Heart left ventricle (tissue), 13 donors: ENCODE measurements around the gene DNAI2.

Source experiments
- CTCF ChIP-seq, 12 donors: fragments of 200-600 bp; sonication (generic) in 4 of 12; IDR thresholded peaks; one replicate each; pipeline versions ENCODE4 v1.5.0 to v1.8.0; 2018 to 2022; ENCODE audit warnings: antibody characterized with exemption in 12 of 12, mild to moderate bottlenecking in 5 of 12
- POLR2A ChIP-seq, 2 donors: fragments of 450-650 bp; IDR thresholded peaks; one replicate each; pipeline ENCODE4 v1.6.1; 2017; ENCODE audit warnings: antibody characterized with exemption in 2 of 2, mild to moderate bottlenecking in 2 of 2, moderate library complexity in 2 of 2
- donor health status: ischemic (EF 13 %, LVEDD 7.1; RV severe dilation, severe dysfunction).
- donor health status: DM: no; HTN: yes; CAD: no.
- donor health status: DM: no; HTN: no; CAD: no.
- donor health status: ischemic (EF 25% LVEDD 6.9; RV normal size, moderate dysfunction).
- donor health status: ischemic (EF 25% LVEDD 5.7; RV mildly dilated, moderate dysfunction).
- donor health status: ischemic (EF 35%, LVEDD 5.7; RV mildly dilated, moderate dysfunction).
- donor health status: nonischemic (EF 11% LVEDD 7.7; RV severe dilation, severe dysfunction).
- donor health status: DM: yes; HTN: yes; CAD: no.
- donor health status: PGD.
- donor health status: ischemic (EF 29% LVEDD 5.4; RV normal size, mild dysfunction).
- donor health status: nonischemic (EF 23%, LVEDD 6.1; RV moderate dilation, normal function).

DNA sequence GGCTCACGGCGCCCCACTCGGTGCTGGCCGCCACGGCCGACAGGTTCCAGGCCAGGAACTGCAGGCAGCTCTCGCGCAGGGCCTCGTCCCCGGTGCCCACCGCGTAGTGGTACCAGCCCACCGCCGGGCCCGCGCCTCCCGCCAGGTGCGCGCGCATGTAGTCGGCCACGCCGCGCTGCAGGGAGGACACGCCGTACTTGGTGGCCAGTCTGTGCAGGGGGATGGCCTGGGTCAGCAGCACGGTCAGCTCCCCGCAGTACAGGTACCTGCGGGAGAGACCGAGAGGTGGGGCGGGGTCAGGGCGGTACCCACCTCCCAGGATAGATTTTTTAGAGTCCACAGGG lies 83.4 kb downstream of the DNAI2 start:
- TF ChIP-seq CTCF (IDR thresholded peaks at IDR 0.05) (no peak), POLR2A (IDR thresholded peaks at IDR 0.05) (no peak)
